HG03460 (cell line): ENCODE measurements around the gene SUGCT.
"Not testable (repeated sequence)": the region's sequence is repeated elsewhere in the genome, so short reads cannot be mapped to it uniquely, and the experiment has no call there.

Experiments used
- ATAC-seq: cut with Tn5 transposase; IDR thresholded peaks from one replicate; pipeline ENCODE4 v1.9.1; 2021; ENCODE audit not compliant: unreplicated experiment

The SUGCT gene

GRCh38 chr7:40602351-40602750, 467.5 kb downstream of the SUGCT start:
- not testable (repeated sequence) for ATAC-seq

DNA sequence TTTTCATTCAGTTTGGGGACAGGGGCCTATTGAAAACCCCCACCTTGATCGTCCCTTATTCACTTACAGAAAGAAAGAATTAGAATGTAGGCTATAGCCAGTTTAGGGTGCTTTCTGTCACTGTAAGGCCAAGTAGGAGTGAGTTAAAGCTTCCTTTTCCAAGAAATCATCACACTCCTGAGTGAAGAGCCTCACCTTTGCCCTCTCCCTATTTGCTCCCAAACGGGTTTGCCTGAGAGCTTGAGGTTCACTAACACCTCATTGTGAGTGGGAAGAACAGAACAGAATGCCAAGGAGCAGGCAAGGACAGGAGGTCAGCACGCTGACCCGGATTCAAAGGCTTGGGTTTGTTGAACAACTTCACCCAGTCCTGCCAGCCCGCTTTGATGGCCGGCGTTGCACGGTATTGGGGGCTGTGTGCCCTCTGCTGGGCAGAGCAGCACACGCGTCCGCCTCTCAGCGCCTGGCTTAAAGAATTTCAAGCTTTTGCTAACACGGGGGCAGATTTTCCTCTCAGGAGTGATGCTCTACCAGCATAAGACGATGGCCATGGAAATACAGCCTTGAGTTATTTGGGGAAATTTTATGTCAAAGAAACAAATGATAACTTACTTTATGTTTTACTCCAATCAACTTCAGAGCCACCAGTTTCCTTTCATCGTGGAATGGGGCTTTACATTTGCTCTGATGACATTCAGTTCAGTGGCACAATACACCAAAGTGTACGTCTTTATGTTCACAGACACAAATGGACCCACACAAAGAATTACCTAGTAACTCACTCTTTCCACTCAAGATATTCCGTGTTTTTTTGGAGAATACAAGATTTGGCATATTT, 470.0 kb downstream of the SUGCT start:
- ATAC-seq, result peak; percentile 90

GRCh38 chr7:40608321-40609075, 473.7 kb downstream of the SUGCT start:
- ATAC-seq, result no peak

DNA sequence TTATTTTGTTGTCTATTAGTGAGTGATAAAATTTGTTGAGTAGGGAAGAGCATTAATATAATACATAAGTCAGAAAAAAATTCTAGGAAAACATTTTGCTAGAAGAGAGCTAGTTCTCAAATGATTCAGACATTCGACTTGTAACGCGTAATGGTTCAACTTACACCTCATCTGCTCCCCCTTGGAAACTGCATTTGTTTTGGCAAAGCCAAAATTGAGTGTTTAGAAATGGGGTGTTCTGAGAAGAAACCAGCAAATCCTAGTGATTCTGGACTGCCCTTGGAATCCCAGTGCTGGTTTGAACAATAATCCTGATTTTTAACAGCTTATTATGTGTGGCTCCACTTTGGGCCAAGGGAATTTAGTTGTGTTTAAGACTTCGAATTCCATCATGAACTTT, 475.7 kb downstream of the SUGCT start:
- ATAC-seq, result no peak

DNA sequence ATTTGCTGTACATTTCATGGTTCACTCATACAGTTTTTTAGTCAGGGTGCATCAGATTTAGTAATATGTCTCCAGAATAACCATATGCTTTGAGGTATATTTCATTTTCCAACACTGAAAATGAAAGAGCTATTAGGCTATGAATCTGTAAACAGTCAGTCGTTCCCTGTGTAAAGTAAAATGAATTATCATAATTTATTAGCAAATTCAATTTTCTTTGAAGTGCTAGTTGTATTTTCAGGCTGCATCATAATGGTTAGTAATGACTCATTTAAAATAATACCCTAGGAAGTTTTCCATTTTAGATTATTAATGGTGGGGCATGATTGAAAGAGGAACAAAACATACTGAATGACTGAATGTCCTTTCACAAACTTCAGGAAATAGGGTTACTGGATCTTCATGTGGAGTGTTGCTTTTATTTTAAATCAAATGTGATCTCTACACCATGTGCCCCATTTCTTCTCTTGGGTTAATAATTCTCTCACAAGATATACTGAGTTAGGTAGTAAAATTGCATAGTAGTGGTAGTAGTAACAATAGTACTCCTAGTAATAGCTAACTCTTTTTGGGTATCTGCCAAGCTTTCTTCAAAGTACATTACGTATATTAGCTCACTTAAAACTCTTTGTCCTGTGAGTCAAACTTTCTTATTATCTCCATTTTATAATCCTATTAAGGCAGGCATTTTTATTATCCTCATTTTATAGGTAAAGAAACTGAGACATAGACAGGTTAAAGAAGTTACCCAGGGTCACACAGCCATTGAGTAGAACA, 476.5 kb downstream of the SUGCT start:
- ATAC-seq, result no peak

- ATAC-seq, result no peak
Observed at GRCh38 chr7:40612298-40612697, 477.5 kb downstream of the SUGCT start.

GRCh38 chr7:40619647-40620046, 484.8 kb downstream of the SUGCT start:
- ATAC-seq, result no peak

GRCh38 chr7:40621592-40621998, 486.8 kb downstream of the SUGCT start:
- no peak for ATAC-seq

DNA sequence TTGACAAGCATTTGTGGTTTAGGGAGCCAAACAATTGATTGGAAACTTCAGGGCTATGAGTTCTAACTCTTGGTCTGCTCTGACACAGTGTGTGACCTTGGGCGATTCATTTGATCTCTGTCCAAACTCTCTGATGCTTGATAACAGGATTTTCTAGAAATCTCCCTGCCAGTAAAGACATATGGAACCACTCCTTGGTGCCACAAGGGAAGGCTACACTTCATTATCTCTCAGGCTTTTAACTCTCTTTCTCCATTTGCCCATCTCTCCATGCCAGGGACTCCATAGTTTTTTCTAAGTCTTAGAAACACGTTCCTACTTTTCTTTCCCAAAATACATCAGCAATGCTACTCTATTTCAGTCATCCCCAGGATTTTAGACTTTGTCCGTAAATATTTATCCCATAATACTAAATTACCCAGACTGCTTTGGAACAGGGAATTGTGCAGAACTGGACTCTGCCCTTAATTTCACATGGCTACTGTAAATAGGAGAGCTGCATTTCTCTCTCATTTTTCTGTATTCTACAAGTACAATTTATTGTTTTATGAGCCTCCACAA, 488.2 kb downstream of the SUGCT start:
- no peak for ATAC-seq

DNA sequence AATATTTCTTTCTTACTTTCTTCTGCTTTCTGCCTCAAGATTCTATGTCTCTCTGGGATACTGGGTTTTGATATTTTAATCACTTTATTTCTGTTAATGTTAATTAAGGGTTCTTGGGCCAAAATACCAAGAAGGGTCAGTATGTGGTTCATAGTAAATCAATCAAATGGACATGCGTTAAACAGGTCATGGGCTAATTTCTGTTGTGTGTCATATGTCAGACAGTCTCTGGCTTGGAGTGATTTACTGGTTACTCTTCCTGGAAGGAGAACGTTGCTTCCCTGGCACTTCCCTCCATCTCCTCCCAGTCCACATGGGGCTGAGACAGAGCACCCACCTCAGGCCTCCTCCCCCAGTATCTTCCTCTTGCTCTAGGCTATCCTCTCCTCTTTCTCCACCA, 489.1 kb downstream of the SUGCT start:
- ATAC-seq, result no peak

GRCh38 chr7:40627361-40627760, 492.6 kb downstream of the SUGCT start:
- not testable (repeated sequence) for ATAC-seq

- no peak for ATAC-seq
Observed at GRCh38 chr7:40629891-40630290, 495.1 kb downstream of the SUGCT start.

GRCh38 chr7:40634118-40634517, 499.3 kb downstream of the SUGCT start:
- ATAC-seq, result no peak

DNA sequence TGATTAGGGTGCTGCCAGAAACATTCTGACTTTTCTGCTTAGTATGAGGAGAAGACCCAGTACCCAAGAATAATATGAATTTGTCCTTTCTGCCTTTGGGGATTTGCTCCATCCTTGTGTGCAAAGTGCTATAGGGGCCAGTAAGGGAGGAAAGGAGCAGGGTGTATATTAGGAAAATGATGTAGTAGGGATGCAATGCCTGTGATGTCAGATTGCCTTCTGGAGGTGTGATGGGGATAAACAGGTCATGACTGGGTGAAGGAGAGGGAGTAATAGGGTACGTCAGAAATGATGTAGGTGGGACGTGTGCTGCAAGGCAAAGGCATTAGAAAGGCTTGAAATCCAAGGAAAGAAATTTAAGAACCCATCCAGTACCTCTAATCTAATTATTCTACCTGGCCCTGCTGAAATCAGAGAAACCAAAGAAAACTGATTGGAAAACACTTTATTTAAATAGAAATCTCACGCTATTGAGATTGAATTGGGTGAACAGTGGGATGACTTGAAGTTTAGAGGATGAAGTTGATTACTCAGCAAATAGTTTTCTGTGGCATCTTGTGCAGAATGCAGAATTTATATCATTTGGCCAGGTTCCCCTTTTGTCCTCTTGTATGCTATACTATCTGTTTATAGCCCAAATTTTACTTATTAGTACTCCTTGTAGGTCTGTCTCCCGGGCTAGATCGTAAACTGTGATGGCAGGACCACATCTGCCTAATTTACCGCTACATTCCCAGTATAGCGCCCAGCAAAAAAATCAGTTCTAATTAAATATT, 503.9 kb downstream of the SUGCT start:
- no peak for ATAC-seq

DNA sequence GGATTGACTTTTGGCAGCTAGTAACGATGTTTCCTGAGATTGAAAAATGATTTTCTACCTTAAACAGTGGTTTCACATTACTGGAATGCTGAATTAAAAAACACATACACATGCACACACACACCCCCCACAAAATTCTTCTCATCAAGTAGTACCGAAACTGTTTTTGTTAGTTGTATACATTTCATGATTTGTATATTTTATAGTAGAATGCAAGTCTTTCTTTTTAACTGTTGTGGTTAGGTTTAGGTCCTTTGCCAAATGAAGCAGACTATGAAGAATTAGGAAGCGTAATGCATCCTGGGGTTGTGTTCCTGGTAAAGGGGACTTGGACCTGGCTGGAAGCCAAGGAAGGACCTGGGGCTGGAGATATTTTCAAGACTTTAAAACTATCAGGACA, 505.8 kb downstream of the SUGCT start:
- no peak for ATAC-seq

- no peak for ATAC-seq
Observed at GRCh38 chr7:40641701-40642100, 506.9 kb downstream of the SUGCT start.

DNA sequence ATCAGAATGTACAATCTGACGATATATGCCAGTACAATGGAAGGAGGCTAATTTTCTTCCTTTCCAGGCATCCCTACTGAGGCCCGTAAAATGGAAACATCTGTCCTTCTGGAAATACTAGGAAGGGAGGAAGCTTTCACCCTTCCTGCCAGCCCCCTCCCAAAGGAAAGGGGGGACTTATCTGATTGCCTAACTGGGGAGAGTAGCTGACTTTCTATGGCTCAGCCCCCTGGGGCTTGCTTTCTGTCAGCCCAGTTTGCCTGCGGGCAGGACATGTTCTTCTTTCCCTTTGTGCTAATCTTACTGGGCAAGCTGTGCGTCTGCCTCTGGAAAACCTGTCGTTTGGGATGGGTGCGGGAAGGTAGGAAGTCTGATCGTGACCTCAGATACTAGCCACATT, 508.9 kb downstream of the SUGCT start:
- no peak for ATAC-seq

DNA sequence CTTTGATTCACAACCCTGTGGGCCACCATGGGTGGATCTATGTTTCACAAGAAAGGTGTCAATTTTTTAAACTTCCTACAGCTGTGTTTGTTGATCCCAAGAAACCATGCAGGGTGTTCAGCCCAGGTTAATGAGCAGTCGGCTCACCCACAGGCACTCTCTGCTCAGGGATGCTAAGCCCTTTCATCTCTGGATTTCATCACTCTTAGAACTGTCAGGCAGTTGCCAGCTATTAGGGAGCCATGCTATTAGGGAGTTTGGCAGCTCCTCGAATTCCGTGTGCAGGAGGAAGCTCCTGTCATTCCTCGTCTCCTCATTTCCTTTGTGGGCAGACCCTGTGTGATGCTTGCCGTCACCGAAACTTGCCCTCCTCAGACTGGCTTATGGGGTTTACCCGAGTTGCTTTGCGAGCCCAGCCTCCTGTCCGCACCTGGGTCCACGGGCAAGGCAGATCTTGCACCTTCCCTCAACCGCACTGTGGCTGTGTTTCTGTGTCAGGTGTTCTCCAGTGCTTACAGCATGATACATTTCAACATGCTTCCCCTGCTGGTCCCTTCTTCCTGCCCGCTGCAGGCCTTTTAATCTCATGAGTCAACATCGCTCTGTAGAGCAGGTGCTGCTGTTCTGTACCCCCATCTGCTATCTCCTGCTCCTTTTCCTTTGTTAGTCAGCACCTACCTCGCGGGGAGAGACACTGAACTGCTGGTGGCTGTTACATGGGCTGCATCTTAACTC, 509.8 kb downstream of the SUGCT start:
- no peak for ATAC-seq

DNA sequence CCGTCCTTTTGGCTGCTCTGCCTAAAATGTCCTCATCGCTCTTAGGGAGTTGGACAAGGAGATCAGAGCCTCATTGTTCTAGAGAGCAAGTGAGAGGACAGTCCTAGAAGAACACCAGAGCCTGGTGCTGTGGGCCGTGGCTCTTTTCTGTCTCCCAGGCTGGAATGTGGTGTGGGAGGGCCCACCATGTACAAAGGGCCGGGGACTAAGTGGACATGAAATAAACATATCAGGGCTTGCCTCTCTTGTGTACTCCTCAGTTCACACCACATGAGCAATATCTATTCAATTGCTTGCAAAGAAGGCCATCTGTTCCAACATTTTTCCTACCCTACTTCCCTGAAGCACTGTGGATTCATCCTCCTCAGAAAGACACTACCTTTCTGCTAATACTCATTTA, 510.4 kb downstream of the SUGCT start:
- ATAC-seq, result no peak

DNA sequence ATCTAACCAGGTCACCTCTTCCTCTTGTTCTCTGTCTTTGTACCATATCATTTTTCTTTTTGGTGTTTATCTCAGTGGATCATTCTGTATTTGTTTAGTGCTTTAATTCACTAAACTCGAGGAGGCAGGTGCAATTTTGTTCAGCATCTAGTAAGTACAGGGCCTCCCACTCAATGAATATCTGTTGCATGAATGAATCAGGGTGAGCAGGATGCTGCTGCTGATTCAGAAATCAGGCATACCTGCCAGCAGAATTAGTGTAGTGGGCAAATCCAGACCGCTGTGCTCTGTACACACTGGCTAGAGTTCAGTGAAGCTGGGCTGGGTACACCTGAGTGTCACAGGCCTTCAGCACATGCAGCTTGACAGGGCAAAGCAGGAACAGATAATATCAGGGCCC, 511.9 kb downstream of the SUGCT start:
- ATAC-seq, result no peak
